GM12873 (cell line): ENCODE data around the gene PABPC3.

ENCODE experiments used
- CTCF ChIP-seq: IDR thresholded peaks from 2 replicates; pipeline ENCODE4 v1.5.1; 2012; ENCODE audit warnings: low read depth, mild to moderate bottlenecking, moderate library complexity, low read length, control low read depth; ENCODE audit not compliant: insufficient read depth; ENCODE audit errors: missing control alignments

PABPC3 gene

DNA sequence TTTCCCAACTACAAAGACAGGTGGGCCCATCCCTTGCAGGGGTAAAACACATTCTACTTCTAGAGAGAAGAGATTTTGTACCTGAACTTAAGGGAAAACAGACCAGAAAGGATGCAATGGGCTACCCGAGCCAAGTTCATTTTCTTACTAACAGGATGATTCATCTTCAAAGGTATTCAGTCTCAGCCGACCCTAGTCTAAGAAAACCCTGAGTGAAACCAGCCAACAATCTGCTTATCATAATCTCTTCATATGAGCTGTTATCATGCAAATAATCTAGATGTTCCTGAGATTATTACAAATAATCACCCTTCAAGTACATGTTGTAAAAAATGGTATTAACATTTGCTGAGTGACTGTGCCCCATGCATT is 15.6 kb downstream of the PABPC3 start:
- TF ChIP-seq CTCF, result no peak

- no peak for TF ChIP-seq CTCF
These were observed 16.8 kb downstream of the PABPC3 start for GRCh38 chr13:25112695-25113255.

GRCh38 chr13:25114220-25114619 is 18.3 kb downstream of the PABPC3 start:
- TF ChIP-seq CTCF, result peak; percentile 93

GRCh38 chr13:25116044-25116443 is 20.1 kb downstream of the PABPC3 start:
- TF ChIP-seq CTCF, result no peak

- no peak for TF ChIP-seq CTCF
These were observed 21.4 kb downstream of the PABPC3 start for GRCh38 chr13:25117312-25117711.

DNA sequence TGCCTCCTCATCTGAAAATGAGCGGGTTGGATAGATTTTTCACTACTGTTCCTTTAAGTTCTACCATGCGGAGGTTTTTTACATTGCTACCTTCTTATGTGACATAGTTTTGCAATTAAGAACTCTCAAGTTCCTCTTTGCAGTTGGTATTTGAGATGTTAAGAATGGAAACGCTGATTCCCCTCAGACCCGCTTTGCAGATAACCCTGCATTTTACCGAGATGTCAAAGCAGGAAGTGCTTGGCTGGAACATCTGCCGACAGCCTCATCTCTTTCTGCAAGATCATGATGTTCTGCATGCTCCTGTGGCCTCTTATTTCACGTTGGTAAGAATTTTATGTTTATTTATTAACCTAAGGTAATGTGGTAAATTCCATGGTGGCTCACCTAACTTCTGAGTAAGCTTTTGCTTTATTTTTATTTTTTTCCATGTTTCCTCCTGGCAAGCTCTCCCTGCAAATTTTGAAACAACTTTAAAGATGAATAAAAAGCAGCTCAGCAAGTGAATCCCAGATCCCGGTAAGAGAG is 22.5 kb downstream of the PABPC3 start:
- TF ChIP-seq CTCF, result no peak

DNA sequence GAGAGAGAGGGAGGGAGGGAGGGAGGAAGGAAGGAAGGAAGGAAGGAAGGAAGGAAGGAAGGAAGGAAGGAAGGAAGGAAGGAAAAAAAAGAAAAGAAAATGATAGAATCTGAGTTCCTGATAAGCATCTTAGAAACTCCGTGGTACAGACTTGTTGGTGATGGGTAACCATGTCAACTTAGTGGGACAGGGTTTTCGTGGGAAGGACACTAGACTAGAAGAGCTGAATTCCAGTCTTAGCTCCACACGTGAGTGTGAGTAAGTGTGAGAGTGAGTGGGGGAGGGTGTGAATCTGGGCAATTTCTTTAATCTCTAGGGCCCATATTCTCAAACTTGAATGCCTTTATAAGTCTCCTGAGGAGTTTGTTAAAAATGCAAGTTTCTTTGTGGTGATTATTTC is 35.0 kb downstream of the PABPC3 start:
- no peak for TF ChIP-seq CTCF
